Measurements from ENCODE around the gene AOPEP. TPM values are rescaled to one million over a fixed set of nuclear protein-coding genes. Genes with fewer than 3 reads are reported as not detected.

AOPEP gene
- total RNA-seq, 1 donor from 2014 or later: 305 TPM

- intact Hi-C loops (cut with DNase I): loop anchor here (10.0 kb wide), 1 partner anchor 140 kb away; no protein-coding TSS in a partner anchor
- peaks cover 81% of the 10 kb centered on the region for H3K4me1 ChIP-seq
- no peaks in the 10 kb centered on the region for H3K9me3 ChIP-seq
- H3K4me3 ChIP-seq: no peak overlapping the region
- TF ChIP-seq POLR2AphosphoS5 (IDR thresholded peaks at IDR 0.05; ENCODE audit: insufficient read depth in 1 of 2, low read depth in 1 of 2) (no peak), POLR2A (IDR thresholded peaks at IDR 0.05) (no peak)
- TF ChIP-seq, protein P1, sequence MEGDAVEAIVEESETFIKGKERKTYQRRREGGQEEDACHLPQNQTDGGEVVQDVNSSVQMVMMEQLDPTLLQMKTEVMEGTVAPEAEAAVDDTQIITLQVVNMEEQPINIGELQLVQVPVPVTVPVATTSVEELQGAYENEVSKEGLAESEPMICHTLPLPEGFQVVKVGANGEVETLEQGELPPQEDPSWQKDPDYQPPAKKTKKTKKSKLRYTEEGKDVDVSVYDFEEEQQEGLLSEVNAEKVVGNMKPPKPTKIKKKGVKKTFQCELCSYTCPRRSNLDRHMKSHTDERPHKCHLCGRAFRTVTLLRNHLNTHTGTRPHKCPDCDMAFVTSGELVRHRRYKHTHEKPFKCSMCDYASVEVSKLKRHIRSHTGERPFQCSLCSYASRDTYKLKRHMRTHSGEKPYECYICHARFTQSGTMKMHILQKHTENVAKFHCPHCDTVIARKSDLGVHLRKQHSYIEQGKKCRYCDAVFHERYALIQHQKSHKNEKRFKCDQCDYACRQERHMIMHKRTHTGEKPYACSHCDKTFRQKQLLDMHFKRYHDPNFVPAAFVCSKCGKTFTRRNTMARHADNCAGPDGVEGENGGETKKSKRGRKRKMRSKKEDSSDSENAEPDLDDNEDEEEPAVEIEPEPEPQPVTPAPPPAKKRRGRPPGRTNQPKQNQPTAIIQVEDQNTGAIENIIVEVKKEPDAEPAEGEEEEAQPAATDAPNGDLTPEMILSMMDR (IDR thresholded peaks at IDR 0.05): no peak
- no peak for DNase-seq (ENCODE audit: extremely low spot score in 2 of 2)
- H3K36me3 ChIP-seq: no peaks in the 10 kb centered on the region
- H3K27me3 ChIP-seq: no peaks in the 10 kb centered on the region
- H3K27ac ChIP-seq: peak overlapping the region; percentile 89
These were observed 138.5 kb downstream of the AOPEP start for GRCh38 chr9:94864862-94865509.

- Histone ChIP-seq H3K4me1 (peaks cover 84% of the 10 kb centered on the region), H3K9me3 (no peaks in the 10 kb centered on the region), H3K36me3 (no peaks in the 10 kb centered on the region), H3K4me3 (no peak overlapping the region), H3K27me3 (no peaks in the 10 kb centered on the region), H3K27ac (peak overlapping the region; percentile 89)
- no peak for TF ChIP-seq POLR2A (IDR thresholded peaks at IDR 0.05)
- TF ChIP-seq POLR2AphosphoS5 (IDR thresholded peaks at IDR 0.05; ENCODE audit: insufficient read depth in 1 of 2, low read depth in 1 of 2): no peak
- TF ChIP-seq, protein P1 (IDR thresholded peaks at IDR 0.05): no peak
- no peak for DNase-seq (ENCODE audit: extremely low spot score in 2 of 2)
- intact Hi-C loops (cut with DNase I): loop anchor here (10.0 kb wide), 1 partner anchor 139 kb away; no protein-coding TSS in a partner anchor
These were observed 139.3 kb downstream of the AOPEP start for GRCh38 chr9:94865582-94866452.

GRCh38 chr9:94866770-94867169 is 140.3 kb downstream of the AOPEP start:
- intact Hi-C loops (cut with DNase I): loop anchor here (10.0 kb wide), 1 partner anchor 138 kb away; no protein-coding TSS in a partner anchor
- no peak for TF ChIP-seq POLR2AphosphoS5 (IDR thresholded peaks at IDR 0.05; ENCODE audit: insufficient read depth in 1 of 2, low read depth in 1 of 2)
- Histone ChIP-seq H3K27ac (peak overlapping the region; percentile 89), H3K27me3 (no peaks in the 10 kb centered on the region), H3K4me3 (no peak overlapping the region), H3K36me3 (no peaks in the 10 kb centered on the region), H3K9me3 (no peaks in the 10 kb centered on the region), H3K4me1 (peaks cover 80% of the 10 kb centered on the region)
- DNase-seq (ENCODE audit: extremely low spot score in 2 of 2): no peak

GRCh38 chr9:94867281-94867841 is 140.9 kb downstream of the AOPEP start:
- no peak overlapping the region for H3K4me3 ChIP-seq
- H3K4me1 ChIP-seq: peaks cover 74% of the 10 kb centered on the region
- no peaks in the 10 kb centered on the region for H3K27me3 ChIP-seq
- H3K9me3 ChIP-seq: no peaks in the 10 kb centered on the region
- no peak for DNase-seq (ENCODE audit: extremely low spot score in 2 of 2)
- no peaks in the 10 kb centered on the region for H3K36me3 ChIP-seq
- H3K27ac ChIP-seq: peak overlapping the region; percentile 89
- intact Hi-C loops (cut with DNase I): loop anchor here (10.0 kb wide), 1 partner anchor 137 kb away; no protein-coding TSS in a partner anchor
- TF ChIP-seq, protein P1 (IDR thresholded peaks at IDR 0.05): no peak
- TF ChIP-seq POLR2A (IDR thresholded peaks at IDR 0.05): no peak
- TF ChIP-seq POLR2AphosphoS5 (IDR thresholded peaks at IDR 0.05; ENCODE audit: insufficient read depth in 1 of 2, low read depth in 1 of 2): peak in 1 of 2 donors; percentile 76

- Histone ChIP-seq H3K9me3 (no peaks in the 10 kb centered on the region), H3K4me1 (peaks cover 74% of the 10 kb centered on the region), H3K36me3 (no peaks in the 10 kb centered on the region), H3K27ac (peak overlapping the region; percentile 89), H3K4me3 (no peak overlapping the region), H3K27me3 (no peaks in the 10 kb centered on the region)
- DNase-seq (ENCODE audit: extremely low spot score in 2 of 2): no peak
- intact Hi-C loops (cut with DNase I): loop anchor here (10.0 kb wide), 1 partner anchor 137 kb away; no protein-coding TSS in a partner anchor
- no peak for TF ChIP-seq POLR2A (IDR thresholded peaks at IDR 0.05)
- TF ChIP-seq, protein P1 (IDR thresholded peaks at IDR 0.05): no peak
- no peak for TF ChIP-seq POLR2AphosphoS5 (IDR thresholded peaks at IDR 0.05; ENCODE audit: insufficient read depth in 1 of 2, low read depth in 1 of 2)
These were observed 141.4 kb downstream of the AOPEP start for GRCh38 chr9:94867842-94868312.
